GM21723 (cell line): ENCODE data around the gene CCDC78.
A peak's percentile ranks its signal among the peaks of the same experiment; 100 is the strongest.
"Not testable (repeated sequence)": the region's sequence is repeated elsewhere in the genome, so short reads cannot be mapped to it uniquely, and the experiment has no call there.

Experiments
- ATAC-seq: cut with Tn5 transposase; IDR thresholded peaks from one replicate; pipeline ENCODE4 v1.9.1; 2021; ENCODE audit warnings: mild to moderate bottlenecking, moderate library complexity; ENCODE audit not compliant: unreplicated experiment

The CCDC78 gene

DNA sequence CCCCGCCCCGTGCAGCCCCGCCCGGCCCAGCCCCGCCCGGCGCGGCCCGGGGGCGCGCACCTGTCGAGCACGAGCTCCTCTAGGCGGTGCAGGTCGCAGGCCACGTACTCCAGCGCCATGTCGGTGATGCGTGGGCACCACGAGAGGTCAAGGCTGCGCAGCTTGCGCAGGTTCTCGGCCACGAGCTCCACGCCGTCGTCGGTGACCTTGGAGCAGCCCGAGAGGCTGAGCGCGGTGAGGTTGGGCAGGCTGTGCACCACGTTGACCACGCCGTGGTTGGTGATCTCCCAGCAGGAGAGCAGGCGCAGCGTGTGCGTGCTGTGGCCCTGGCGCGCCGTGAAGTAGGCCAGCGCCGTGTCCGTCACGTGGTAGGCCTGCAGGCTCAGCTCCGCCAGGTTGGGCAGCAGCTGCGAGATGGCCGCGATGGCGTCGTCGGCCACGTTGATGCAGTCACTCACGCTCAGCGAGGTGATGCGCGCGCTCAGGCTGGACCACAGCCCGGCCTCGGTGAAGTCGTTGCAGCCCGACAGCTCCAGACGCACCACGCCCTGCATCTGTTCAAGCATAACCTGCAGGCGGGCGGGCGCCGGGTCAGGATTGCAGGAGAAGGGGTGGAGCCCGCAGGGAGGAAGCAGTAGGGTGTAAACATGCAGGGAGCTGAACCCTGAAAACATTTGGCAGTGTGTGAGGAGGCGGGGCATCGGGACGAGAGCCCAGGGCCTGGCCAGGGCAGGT lies 30.7 kb downstream of the CCDC78 start:
- ATAC-seq = no peak

DNA sequence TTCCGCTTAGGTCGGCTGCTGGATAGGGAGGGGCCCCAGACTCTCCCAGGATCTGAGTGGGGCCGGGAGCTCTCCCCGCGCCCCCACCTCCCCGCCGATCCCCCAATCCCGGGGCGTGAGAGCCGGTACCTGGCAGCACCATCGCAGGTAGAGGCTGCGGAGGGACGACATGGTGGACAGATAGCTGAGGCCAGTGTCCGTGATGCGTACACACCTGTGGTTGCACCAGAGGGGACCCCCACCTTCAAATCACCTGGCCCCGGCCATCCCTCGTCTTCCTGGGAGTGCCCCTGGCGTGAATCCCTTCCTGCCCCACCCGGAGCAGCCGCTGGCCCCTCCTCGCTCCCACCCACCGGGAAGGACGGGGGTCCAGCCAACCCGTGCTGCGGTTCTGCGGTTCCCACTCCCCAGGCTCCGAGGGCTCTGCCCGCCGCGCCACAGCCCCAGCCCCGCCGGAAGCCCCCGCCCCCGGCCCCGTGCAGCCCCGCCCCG lies 31.3 kb downstream of the CCDC78 start:
- ATAC-seq = no peak

- no peak for ATAC-seq
These were observed 31.9 kb downstream of the CCDC78 start for GRCh38 chr16:694187-694862.

DNA sequence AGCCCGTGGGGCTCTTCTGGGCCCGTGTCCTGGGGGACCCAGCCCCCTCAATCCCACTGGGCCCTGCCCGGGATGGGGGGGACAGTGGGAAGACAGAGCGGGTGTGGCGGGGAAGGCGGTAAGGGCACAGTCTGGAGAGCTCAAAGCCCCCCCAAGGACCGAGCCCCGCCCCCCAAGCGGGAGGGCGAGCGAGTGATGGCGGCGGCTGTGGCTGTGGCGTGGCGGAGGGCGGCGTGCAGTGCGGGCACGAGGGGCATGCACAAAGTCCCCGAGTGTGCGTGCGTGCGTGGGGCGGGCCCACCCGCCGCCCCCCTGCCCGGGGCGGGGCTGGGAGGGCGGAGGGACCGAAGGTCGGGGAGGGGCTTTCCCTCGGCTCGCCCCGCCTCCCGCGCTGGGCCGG lies 32.5 kb downstream of the CCDC78 start:
- ATAC-seq = no peak

DNA sequence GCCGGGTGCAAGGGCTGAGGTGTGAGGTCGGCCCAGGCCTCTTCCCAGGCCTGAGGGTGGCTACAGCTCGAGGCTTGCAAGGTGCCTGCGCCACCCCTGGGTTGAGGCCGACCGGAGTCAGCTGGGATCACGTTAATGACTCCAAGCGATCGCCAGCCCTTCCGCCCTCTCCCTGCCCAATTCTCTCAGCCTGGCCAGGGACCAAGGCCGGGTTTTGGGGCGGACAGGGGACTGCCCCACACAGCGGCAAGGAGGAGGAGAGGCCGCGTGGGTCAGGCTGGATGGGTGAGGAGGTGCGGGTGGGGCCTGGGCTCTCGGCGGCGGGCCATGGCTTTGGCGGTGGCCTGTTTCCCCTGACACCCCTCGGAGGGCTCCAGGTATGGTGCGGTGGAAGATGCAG lies 32.9 kb downstream of the CCDC78 start:
- no peak for ATAC-seq

GRCh38 chr16:692356-693108 lies 33.7 kb downstream of the CCDC78 start:
- no peak for ATAC-seq

- not testable (repeated sequence) for ATAC-seq
These were observed 35.0 kb downstream of the CCDC78 start for GRCh38 chr16:691242-691641.

DNA sequence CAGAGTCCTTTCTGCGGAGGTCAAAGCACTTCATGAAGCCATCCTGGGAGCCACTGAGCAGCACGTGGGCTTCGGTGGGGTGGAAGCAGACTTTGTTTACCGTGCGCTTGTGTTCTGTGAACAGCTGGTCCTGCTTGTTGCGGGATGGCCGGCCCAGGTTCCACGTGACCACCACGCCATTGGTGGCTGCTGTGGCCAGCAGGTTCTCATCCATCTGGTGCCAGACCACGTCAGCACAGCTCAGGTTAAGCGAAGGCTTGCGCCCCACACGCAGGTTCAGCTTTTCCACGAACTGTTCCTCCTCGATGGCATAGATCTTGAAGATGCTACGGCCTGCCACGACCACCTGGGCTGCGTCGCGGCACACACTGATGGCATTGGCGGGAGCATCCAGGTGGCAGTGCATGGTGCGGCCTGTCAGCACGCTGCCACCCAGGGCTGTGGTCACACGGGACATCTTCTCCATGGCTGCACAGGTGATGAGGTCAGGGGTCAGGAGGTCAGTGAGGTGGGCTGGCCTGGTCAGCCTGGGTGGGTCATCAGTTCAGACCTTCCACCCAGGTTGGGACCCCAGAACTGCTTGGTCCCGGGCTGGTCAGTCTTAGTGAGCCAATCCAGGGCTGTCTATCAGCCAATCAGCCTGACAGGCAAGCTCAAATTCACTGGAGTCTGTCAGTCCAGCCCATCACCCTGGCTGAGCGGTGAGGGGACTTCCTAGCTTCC lies 36.9 kb downstream of the CCDC78 start:
- ATAC-seq = no peak

DNA sequence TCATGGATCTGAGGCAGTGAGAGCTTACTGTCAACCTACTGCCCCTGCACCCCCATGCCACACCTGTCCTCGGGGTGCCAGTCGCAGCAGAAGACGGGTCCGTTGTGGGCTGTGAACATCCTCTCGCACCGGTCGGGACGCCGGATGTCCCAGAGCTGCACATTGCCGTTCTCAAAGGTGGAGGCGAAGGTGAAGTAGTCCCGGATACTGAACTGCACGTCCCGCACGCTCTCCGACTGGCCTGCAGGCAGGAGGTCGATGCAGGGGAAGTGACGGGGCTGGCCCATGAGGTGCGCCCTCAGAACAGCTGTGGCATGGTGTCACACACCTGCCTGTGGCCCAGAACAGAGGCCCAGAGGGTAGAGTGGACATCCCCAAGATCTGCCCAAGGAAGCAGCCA lies 38.7 kb downstream of the CCDC78 start:
- ATAC-seq = no peak

- no peak for ATAC-seq
These were observed 39.6 kb downstream of the CCDC78 start for GRCh38 chr16:686459-687260.

GRCh38 chr16:685967-686366 lies 40.3 kb downstream of the CCDC78 start:
- no peak for ATAC-seq

DNA sequence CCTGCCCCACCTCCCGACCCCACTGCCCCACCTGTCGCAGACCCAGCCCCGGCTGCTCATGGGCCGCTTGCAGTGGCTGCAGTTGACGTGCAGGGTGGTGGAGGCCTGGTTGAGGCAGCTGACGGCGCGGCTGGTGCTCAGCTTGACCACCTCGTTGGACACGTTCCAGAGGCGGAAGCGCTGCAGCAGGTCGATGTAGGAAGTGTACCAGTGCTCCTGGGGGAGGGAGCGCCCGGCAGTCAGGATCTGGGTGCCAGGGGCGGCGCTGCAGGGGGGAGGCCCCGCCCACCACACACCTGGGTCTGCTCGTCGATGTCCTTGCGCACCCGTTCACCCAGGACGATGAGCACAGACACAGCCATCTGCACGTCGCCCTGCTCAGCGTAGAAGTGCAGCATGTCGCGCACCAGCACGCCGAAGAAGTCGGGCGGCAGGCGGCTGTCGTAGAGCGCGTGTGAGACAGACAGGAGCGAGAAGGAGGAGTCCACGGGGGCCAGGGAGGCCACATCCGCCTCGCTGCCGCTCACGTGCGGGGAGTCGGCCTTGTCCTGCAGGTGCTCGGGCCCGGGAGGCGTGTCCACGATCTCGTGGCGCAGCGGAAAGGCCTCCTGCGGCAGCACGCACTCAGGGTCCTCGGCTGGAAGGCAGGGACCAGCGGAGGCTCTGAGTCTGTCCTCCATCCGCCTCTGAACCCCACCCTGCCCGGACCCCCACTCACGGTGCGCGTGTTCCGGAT lies 41.1 kb downstream of the CCDC78 start:
- ATAC-seq = no peak

GRCh38 chr16:684071-684794 lies 42.0 kb downstream of the CCDC78 start, which contains the start of gene JMJD8:
Gene JMJD8 (minus strand): TSS chr16:684334. CDS start chr16:684319, 15 bp downstream.
- peak; percentile 59 for ATAC-seq

DNA sequence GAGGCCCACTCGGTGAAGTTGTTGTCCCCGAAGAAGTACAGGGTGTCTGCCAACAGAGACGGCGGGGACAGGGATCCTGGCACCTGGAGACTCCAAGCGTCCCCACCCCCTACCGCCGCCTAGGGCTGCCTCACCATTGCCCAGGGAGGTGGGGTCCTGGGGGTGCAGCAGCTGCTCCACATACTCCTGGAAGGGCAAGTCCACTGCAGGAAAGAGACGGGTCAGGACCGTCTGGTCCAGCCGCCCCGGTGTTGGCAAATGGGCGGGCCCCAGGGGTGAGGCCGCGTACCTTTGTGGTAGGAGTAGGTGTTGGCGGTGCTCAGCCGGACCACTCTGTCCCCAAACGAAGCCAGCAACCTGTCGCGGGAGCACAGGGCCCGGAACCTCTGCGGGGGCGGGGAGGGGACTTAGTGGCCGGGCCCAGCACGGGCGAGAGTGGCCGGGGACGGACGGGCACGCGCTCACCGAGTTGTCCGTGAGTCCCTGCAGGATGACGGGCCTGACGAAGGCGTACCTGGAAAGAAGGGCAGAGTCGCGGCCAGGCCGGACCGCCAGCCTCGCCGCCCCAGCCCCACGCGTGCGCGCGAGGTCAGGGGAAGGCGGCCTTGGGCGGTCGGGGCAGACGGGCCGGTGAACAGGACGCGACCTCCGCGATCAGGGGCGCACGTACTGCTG lies 42.7 kb downstream of the CCDC78 start:
- ATAC-seq = no peak

GRCh38 chr16:682493-683395 lies 43.5 kb downstream of the CCDC78 start:
- no peak for ATAC-seq

GRCh38 chr16:681746-682427 lies 44.4 kb downstream of the CCDC78 start:
- no peak for ATAC-seq
